ENCODE data around the gene CCL7. TPM values are rescaled to one million over a fixed set of nuclear protein-coding genes. Genes with fewer than 3 reads are reported as not detected.
"Not testable (repeated sequence)": the region's sequence is repeated elsewhere in the genome, so short reads cannot be mapped to it uniquely, and the experiment has no call there.

CCL7 gene
- not detected for total RNA-seq

DNA sequence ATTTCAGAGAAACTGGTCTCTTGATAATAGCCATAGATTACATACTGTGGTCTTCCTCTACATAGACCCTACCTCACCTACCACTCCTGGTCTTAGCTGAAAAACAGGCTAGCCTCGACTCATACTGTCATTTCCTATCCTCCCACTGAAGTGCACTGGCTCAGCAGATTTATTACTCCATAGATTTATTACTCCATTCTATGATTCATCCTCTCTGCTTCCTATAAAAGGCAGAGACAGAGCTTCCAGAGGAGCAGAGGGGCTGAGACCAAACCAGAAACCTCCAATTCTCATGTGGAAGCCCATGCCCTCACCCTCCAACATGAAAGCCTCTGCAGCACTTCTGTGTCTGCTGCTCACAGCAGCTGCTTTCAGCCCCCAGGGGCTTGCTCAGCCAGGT is at the start of gene CCL7:
Gene CCL7, plus strand, starts transcription at position 253 of the 400 bp plus-strand sequence. Its CDS starts 70 bp downstream, at position 323.
- no peak for DNase-seq

DNA sequence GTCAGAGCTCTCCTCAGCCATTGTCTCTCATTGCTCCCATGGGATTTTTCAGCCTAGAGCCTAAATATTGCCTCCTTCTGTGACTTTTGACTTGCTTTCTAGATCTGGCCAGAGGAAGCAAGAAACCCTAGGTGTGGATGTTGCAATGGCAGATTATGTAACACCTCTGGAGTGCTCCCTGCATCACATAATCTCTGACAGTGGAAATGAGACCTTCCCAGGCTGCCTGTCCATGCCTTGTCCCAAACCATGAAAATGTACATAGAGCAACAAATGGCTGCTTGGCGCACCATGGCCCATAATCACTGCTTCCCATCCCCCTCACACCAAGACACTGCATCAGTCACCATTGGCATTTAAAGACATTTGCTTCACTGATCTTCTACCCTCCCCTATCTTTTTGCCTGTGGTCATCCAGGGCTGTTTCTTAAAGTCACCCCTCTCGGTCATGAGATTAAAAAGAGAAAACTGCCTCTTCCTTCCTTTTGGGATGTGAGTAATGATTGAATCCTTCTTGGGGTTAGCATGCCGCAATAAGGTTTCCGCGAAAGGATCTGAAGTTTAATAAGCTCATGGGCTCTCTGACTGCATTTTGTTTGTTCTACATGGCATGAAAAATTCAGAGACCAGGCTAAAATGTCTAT is 49.1 kb upstream of the CCL7 start:
- no peak for DNase-seq

DNA sequence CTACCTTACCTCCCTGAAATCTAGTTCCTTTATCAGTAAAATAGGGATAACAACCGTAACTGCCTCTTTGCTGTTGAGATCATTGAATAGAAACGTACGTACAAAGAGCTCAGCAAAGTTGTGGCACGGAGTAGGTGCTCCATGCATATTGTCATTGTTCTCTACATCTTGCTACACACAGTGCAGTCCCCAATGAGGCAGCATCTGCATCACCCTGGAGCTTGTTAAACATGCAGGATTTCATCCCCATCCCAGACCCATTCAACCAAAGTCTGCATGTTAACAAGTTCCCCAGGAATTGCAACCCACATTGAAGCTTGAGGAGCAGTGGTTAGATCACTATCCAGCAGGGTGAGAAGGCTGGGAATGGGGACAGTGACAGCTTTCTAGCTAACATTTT is 48.6 kb upstream of the CCL7 start:
- no peak for DNase-seq

DNA sequence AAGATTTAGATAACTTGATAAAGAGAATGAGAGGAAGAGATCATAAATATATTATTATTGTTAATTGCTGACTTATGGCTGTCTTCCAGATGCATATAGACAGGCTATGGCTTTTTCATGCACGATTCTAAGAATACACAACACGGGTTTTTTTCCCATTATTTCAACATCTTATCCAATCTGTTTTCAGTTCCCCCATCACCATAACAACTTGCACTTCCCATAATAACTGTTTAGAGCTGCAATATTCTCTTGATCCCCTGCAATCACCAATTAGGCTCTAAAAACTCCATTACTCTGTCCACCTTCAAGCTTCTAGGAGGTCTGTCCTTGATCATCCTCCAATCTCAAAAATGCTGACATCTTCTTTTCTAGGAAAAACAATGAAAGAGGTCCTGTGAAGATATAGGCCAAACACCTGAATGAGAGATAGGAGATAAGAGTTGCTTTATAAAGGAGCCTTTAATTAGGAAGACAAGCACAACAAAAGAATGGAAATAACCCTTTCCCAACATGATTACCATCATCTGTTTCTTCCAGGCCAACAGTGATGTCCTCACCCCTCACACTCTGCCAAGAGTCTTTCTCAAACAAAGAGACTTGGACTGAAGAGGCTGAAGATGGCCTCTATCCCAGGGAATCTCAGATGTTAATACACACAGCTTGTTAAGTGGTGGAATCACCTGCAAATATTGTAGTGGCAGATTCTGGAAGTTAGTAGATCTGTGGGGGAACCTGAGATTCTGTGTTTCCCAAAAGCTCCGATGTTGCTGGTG is 47.1 kb upstream of the CCL7 start:
- no peak for DNase-seq

DNA sequence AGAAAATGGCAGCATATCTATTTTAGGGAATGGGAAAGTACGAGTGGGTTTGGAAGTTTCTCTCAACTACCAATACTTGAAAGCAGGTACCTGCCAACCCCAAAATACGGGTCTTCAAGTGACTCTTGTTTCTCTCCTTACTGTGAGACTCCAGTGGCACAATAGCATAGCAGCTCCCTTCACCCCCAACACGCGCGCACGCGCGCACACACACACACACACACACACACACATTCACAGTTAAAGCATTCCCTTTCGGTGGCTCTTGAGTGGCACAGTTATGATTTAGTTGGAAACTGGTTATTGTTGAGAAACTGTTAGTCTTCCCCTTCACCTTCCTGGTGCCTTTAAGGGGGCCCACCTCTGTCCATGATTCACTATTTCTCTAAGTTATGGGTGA is 45.0 kb upstream of the CCL7 start:
- no peak for DNase-seq

DNA sequence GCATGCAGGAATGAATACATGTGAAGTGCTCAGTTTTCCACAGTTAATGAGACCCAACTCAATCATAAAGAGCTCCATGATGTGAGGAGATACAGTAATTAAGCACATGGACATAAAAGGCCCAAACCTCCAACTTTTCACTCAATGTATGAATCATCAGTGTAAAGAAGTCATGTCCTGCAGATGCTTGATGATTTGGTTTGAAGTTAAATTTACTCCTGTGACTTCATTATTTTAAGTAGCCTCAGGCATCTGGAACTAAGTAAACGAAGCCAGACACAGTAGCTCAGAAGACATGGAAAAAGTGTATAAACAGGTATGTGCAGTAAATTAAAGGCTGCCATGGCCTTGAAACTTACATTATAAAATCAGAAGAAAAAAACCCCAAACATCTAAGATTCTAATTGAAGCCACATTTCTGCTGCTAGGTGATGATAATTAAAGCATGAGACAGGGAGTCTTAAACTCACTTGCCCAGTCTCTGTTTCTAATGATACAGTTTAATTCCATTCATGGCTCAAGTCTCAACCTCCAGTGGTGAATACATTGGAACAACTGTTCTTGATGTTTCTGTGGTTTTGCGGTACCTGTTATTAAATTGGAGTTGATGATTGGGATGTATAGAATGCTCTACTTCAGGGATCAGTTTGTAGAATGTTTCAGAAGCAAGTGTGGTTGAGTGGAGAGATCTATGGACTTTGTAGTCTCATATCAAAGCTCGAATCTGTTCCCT is 43.8 kb upstream of the CCL7 start:
- no peak for DNase-seq

DNA sequence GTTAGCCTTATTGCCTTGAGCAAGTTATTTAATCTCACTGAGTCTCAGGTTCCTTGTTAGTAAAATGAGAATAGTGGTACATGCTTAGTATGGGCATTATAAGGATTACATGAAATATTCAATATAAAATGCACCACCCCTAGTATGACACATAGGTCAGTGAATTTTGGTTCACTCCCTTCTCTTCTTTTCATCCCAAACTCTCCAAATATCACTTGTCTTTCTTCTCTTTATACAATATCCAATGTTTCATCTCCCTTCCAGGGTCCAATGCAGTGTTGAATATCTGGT is 43.3 kb upstream of the CCL7 start:
- DNase-seq: no peak

DNA sequence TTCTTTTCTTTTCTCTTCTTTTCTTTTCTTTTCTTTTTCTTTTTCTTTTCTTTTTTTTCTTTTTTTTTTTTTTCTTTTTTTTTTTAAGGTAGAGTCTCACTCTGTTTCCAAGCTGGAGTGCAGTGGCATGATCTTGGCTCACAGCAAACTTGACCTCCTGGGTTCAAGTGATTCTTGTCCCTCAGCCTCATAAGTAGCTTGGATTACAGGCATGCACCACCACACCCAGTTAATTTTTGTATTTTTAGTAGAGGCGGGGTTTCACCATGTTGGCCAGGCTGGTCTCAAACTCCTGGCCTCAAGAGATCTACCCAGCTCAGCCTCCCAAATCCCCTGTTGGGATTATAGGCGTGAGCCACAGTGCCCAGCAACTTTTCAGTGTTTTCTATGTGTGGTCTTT is 42.7 kb upstream of the CCL7 start:
- not testable (repeated sequence) for DNase-seq

DNA sequence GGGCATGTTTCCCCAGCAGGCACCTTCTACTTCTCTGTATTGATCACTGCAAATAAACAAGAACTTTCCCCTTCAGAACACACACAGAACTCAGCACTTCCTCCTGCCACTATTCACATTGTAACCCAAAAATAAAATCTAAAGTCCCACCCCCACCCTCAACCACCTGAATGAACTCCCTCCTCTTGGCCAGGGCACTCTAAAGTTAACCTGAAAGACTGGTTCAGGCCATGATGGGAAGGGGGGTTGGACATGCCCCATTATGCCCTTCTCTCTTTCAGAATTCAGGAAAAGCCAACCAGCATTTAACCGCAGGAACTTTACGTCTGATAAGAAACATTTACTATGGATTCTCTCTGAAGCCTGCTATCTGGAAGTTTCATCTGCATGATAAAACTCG is 42.3 kb upstream of the CCL7 start:
- DNase-seq: no peak

DNA sequence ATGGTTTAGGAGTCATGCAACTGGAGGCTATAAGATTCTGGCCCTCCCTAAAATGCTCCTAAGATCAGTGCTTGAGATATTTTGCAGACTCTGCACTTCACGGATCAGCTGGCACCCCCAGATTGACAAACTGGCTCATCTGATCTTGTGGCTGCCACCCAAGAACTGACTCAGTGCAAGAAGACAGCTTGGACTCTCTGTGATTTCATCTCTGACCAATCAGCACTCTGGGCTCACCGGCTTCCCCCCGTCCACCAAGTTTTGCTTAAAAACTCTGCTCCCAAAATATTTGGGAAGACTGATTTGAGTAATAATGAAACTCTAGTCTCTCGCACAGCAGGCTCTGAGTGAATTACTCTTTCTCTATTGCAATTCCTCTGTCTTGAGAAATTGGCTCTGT is 41.2 kb upstream of the CCL7 start:
- no peak for DNase-seq

DNA sequence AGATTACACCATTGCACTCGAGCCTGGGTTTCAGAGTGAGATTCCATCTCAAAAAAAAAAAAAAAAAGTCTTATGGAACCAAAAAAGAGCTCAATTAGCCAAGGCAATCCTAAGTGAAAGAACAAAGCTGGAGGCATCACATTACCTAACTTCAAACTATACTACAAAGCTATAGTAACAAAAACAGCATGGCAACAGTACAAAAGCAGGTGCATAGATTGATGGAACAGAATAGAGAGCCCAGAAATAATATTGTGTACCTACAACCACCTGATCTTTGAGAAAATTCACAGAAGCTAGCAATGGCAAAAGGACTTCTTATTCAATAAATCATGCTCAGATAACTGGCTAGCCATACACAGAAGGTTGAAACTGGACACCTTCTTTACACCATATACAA is 39.7 kb upstream of the CCL7 start:
- no peak for DNase-seq

DNA sequence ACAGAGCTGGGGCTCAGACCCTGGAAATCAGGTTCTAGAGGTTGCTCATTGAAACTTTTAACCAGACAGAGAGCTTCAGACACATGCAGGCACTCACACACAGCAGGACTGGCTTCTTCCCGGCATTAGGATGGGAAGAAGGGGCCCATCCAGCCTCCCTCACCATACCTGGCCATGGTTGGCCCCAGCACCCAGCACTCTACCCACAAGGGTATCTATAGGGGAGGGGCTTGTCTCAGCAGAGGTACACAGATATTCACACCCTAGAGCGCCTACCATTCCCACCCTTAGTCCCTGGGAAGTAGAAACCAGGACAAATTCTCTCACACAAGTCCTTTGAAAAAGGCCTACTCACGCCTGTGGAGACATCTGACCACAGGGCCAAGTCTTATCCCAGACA is 35.4 kb upstream of the CCL7 start:
- DNase-seq: no peak

DNA sequence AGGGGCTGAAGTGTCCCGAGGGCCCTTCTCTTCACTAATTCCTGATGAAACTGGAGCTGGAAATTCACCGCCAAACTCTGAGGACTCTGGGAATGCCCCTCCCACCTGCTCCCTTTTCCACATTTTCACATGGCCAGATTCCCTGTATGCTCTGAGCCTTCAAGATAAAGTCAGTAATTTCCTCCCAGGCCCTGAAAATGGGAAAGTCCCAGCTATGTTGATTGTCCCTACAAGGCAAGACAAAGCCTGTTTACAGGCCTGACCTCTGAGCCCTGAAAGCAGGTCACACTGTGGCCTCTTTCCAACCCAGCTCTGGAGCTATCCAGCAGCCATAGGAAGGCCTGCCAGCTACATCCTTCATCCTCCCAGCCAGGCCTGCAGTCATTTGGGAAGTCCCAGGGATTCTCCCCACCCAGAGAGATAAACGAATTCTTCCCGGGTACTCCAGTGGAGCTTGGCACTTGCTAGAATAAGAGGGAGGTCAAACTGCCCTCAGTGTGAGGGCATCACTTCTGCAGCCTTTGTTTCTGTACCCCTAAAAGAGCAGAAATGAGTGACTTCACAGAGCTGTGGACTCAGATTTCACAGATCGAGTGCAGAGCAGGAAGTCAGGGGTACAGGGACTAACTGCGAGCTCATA is 34.5 kb upstream of the CCL7 start:
- DNase-seq: no peak

DNA sequence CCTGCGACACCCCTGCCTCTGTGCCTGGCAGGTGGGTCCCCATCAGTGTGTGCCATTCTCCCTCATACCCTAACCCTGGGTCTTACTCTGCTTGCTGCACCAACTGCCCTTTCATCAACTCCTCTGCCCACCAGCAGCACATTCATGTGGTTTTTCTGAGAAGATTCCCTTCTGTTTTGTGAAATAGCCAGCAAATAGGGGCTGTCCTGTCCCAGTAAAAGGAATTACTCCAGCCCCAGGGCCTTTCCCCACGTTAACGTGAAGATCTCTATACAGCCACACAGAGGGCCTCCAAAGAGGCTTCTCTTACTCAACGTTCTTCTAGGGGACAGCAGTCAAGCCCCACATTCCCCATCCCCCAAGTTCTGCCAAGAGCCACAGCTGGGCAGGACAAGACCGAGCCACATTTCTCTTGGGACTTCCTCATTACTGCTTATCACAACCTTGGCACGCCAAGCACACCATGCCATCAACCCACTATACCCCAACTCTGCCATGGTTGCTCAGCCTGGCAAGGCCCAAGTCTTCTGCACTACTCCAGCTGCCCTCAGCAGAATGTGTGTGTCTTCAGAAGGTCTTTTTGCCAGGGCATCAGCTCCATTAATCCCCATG is 33.6 kb upstream of the CCL7 start:
- DNase-seq: no peak

DNA sequence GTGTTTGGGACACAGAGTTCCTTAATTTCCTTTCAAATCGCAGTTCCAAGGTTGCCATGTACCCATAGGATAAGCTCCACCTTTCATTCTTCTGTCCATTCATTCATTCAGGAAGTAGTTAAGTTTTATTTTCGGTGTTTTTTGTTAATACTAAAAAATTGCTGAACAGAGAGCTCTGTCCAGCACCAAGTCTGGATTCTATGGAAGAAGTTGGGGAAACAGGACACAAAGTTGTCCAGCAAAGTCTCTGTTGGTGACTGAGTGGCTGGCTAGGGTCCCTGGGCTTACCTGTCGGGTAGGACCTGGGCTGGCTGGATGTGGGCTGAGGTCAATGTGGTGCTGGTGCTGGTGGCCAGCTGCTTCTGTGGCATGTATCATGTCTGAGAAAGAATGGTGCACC is 32.6 kb upstream of the CCL7 start:
- no peak for DNase-seq

DNA sequence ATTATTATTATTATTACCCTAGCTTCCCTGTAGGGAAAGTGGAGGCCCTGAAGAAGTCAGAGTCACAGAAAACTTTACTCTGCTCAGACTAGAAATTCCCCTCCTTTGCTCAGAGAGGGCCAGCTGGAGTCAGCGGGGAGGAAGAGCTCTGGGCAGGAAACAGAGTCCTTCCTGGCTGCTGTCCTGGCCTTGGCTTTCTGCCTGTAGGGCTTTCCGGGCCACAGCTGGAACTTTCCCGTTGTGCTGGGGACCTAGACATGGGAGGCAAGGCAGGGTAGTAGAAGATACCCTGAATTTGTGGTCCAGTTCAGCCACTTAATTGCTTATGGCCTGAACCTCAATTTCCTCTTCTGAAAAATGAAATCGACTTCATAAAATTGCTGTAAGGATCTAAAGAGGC is 29.0 kb upstream of the CCL7 start:
- DNase-seq: no peak

DNA sequence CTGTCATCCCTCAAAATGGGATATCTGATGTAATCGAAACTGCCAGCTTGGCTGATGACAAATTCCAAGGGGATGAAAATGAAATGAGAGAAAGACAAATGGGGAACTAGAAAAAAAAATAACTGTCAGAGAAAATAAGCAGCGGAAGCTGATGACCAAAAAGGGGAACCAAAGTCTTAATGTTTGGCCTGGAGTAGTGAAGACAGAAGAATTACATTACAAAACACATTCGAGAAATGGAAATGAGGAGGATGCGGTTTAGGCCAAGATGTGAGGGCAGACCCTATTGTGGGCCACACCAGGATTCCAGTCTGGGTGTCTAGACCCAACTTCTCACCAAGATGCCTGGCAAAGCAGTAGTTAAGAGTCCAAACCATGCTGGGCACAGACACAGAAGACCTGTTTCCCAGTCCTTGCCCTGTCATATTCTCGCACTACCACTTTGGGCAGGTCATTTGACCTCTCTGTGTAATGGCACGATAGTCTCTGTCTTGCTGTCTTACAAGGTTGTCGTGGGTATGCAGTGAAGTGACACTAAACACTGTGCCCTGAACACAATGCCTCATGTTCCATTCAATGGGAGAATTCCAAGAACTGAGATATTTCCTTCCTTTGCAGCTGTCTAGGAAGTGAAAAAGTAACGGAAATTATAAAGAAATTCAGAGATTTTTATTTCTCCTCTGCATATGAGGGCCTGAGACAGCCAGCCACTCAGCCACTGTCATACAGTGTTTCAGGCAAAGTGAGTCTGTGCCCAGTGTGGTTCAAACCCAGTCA is 27.2 kb upstream of the CCL7 start:
- no peak for DNase-seq

DNA sequence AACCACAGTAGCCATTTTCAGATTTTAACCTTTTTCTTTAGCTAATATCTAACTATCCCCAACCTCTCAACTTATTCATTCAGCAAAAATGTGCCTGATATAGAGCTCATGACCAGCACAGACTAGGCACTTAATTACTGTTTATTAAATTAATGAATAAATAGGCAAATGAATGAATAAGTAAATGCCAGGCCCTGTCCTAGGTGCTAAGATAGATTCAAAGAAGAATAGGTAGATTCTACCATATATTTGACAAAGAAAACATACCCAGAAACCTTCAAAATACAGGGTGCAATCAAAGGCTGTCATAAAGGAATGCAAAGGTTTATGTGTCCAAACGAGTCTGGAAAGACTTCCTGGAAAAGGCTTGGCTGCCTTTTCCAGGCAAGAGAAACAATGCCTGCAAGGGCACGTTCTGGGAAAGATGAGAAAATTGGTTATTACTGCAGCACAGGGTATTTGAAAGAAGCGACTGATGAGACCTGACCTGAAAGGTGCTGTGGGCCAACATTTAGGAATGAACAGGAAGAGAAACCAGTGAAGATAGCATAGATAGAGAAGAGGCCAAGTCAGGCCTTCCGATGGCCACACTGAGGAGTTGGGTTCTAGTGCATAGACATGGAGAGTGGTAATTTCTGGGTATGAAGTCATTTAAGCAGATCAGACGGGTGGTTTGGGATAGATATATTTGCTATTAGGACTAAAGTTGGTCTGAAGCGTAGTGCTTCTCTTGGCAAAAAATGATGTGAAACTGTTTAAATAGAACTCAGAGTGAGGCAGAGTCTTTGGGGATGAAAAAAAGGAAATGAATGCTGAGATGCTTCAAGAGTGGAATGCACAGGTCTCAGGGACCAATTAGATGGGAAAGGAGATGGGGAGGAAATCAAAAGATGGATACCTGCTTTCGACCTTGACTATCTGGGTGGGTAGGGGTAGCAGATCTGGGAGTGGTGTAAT is 26.4 kb upstream of the CCL7 start:
- DNase-seq: no peak

DNA sequence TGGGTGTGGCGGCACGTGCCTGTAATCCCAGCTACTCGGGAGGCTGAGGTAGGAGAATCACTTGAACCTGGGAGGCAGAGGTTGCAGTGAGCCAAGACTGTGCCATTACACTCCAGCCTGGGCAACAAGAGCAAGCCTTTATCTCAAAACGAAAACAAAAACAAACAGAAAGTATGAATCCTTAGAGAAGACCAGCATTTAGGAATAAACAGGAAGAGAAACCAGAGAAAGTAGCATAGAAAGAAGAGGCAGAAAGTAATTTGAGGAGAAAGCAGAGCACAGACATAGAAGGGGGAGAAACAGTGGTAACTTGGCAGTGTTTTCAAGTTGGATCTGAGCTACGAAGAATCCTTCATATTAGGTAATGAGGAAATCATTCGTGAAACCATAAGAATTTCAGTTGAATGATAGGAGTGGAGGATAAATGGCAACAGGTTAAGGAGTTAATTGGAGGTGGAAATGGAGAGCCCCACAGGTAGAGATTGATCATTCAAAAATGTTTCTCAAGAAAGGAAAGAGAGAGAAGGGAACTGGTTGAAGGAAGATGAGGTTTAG is 24.6 kb upstream of the CCL7 start:
- DNase-seq: no peak

DNA sequence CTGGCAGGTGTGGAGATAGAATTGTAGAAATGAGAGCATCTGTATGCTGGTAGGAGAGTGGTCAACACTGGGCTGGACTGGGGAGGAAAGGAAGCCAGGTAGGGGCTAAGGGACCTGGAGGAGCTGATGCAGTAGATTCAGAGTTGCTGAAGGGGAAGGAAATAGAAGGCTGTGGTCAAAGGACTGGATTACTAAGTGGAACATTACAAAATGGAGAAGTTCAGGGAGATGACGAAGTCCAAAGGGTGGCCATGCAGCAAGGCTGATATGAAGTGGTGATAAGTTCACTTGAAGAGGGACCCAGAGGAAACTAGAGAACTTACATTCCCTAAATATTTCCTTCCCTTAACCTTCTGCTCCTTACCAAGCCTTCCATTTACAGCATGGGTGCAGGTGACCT is 23.6 kb upstream of the CCL7 start:
- no peak for DNase-seq

DNA sequence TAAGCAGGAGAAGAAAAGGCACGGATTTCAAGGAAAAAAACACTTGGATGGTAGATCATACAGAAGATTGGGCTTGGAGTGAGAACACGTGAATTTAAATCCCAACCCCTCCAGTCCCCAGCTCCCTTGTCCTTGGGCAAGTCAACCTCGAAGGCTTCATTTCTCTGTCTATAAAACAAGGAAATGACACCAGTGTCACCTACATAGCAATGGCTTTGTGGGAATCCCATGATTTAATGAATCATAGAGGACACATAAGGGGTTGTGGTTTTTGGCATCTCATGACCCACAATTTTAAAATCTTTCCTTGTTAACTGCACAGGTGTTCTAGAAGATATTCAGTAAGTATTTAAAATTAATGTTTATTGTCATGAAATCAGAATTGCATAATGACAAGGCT is 23.1 kb upstream of the CCL7 start:
- no peak for DNase-seq
